NCI-H774 (cell line): ENCODE data around the gene NDUFB11.

Source experiments
- DNase-seq: peaks from one replicate; lab custom pipeline; 2025; lab: John Stamatoyannopoulos, UW

The NDUFB11 gene

DNA sequence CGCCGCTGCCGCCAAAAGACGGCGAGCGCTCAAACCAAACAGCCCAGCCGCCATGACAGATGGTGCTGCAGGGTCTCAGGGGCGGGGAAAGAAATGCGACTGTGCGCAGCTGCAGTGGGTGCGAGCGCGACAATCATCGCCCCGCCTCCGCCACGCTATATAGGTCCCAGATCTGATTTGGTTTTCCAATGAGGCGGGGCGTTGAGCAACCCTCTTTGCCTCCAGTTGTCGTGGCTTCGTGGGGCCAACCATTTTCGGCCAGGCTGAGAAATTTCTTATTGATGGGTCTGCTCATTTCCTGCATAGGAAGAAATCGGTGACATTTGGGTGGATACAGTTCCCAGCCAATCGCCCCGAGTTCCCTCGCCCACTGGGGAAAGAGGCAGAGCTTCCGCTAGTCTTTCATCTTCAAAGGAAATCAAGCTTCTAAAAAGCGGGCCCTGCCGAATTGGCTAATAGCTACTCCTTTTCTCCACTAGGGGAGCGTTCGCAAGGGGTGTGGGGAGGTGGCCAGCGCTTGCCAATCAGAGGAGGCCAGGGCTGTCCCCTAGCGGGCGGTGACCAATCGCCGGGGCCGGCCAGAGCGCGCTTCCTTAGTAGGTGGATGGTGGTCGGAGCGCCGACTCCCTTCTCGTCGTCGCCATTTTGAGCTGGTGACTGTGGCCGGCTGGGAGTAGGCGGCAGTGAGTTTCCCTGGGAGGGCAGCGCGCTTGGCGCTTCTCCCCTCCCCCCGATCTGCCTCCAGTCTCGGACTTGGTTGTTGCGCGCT is at the start of gene NDUFB11, which contains the start of gene RBM10:
TSS of gene NDUFB11 (minus strand) at position 77 of the 769 bp plus-strand sequence. CDS start at position 54, 23 bp downstream.
TSS of gene RBM10 (plus strand) at position 596 of the 769 bp plus-strand sequence. CDS start 2,261 bp downstream, outside the sequence.
- DNase-seq: peak; percentile 84

DNA sequence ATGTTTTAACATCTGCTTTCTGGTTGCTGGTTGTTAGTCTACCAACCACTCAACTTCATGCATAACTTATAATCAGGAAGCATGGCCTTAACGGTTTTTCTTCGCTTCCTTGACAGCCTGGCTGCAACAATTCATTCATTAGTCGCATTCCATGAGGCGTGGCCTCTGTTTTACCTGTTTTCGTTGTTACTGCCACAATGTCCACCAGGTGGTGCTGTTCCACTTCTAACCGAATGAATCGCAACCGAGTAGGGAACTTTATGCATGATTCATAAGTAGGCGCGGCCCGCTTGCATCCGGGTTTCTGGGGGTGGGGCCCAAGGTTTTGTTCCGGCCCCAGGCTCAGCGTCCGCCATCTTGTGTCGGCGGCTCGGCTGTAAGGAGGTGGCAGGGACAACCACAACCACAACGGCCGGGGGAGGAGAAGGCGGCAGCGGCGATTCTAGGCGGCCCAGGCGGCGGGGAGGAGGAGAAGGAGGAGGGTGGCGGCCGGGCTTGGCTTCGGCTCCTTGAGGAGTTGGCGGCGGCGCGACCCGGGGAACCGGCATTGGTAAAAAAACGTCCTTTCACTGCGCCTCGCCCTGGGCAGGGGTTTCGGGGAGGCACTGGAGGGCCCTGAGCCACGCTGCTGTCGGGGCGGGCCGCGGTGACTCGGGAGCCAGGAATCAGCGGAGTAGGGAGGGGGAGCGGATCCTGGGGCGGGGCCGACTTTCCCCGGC is 49.1 kb upstream of the NDUFB11 start, which contains the start of gene UBA1:
TSS of gene UBA1 (plus strand) at position 355 of the 719 bp plus-strand sequence. CDS start 4,974 bp downstream, outside the sequence.
- DNase-seq: peak; percentile 86

GRCh38 chrX:47191806-47192401 is 47.4 kb upstream of the NDUFB11 start:
- DNase-seq: no peak

GRCh38 chrX:47191331-47191730 is 46.8 kb upstream of the NDUFB11 start:
- peak; percentile 1 for DNase-seq

DNA sequence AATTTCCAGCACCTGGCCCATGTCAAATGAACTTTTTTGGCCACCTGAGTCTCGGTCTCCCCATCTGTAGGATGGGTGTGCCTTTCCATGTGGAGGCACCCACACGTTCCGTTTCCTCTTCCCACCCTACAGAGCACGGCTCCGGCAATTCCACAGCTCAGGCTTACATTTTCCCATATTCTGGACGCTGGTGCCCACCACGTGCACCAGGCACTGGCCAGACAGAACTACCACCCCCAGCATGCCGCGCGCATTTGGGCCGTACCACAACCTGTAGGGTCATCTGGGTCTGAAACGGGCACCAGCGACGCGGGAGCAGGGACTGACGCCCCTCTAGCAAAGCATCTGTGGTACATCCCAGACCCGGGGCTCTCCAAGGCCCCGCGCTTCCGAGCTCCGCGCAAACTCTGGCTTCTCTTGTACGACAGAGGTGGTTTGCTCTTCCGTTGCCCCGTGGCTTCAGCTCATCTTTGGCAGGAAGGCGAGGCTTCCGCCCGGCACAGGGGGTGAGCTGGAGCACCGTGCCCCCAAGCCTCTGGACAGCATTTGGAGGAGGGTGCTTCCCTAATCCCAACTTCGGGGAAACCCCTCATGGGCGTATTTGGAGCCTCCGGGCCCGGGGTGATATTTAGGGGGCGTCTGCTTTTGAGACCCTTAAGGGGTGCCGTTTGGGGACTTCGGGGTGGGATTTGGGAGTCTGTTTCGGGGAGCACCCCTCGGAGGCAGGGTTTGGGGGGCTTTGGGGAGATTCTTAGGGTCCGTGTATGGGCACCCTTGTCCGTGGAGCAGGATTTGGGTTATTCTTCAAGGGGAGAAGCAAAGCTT is 46.2 kb upstream of the NDUFB11 start:
- peak; percentile 79 for DNase-seq

DNA sequence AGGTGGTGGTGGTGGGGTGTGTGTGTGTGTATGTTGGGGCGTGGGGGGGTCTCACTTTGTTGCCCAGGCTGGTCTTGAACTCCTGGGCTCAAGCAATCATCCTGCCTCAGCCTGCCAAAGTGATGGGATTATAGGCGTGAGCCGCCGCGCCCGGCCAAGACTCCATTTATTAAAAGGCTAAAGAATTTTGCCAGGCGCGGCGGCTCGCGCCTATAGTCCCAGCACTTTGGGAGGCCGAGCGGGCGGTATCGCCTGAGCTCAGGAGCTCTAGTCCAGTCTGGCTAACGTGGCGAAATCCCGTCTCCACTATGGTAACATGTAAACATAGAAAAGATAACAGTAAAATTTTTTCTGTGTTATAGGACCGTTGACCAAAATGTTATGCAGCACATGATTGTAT is 45.4 kb upstream of the NDUFB11 start:
- no peak for DNase-seq

- DNase-seq: no peak
Measured at GRCh38 chrX:47187106-47187677, 42.7 kb upstream of the NDUFB11 start.

DNA sequence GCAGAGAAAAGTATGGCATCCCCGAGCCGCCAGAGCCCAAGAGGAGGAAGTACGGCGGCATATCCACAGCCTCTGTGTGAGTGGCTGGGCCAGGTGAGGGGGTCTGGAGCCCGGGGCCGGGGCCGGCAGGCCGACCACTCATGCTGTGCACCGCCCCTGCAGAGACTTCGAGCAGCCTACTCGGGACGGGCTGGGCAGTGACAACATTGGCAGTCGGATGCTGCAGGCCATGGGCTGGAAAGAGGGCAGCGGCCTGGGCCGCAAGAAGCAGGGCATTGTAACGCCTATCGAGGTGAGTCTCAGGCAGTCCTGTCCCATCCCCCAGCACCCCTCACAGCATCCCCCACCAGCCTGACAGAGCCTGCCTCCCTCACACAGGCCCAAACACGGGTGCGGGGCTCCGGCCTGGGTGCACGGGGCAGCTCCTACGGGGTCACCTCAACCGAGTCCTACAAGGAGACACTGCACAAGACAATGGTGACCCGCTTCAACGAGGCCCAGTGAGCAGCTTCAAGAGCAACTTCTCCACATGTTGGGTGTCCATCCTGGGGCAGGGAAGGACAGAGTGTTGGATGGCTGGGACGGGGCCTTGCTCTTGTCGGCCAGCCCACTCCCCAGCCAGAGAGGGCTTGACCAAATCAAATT is 41.7 kb upstream of the NDUFB11 start:
- DNase-seq: no peak

DNA sequence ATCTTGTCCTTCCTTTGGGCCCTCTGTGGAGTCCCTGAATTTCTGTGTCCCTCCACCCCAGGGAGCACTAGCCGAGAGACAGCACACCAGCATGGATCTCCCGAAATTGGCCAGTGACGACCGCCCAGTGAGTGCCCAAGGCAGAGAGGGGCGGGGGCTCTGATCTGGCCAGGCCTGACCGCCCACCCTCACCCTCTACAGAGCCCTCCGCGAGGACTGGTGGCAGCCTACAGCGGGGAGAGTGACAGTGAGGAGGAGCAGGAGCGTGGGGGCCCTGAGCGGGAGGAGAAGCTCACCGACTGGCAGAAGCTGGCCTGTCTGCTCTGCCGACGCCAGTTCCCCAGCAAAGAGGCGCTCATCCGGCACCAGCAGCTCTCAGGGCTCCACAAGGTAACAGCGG is 40.7 kb upstream of the NDUFB11 start:
- DNase-seq: no peak

GRCh38 chrX:47184486-47184885 is 40.0 kb upstream of the NDUFB11 start:
- DNase-seq: no peak

DNA sequence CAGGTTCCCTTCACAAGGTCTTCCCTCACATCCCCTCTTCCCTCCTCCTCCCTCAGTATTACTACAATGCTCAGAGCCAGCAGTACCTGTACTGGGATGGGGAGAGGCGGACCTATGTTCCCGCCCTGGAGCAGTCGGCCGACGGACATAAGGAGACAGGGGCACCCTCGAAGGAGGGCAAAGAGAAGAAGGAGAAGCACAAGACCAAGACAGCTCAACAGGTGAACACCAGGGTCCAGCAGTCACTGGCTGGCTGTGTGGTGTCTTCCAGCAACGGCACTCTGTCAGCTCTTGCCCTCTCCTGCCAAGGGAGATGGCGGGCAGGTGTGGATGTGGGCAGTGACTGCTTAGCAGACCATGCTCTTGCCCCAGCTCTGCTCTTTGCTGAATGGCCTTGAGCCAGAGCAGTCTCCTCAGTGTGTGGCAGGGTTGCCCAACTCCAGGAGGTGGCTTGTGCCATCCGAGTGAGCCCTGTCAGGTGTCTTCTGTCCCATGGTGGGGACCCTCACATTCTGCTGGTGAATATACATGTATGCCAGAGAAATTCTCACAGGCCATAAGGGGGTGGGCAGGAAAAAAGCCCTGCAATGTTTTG is 37.7 kb upstream of the NDUFB11 start:
- DNase-seq: no peak

GRCh38 chrX:47181301-47181700 is 36.8 kb upstream of the NDUFB11 start:
- DNase-seq: no peak

- DNase-seq: no peak
Measured at GRCh38 chrX:47180346-47180745, 35.8 kb upstream of the NDUFB11 start.

DNA sequence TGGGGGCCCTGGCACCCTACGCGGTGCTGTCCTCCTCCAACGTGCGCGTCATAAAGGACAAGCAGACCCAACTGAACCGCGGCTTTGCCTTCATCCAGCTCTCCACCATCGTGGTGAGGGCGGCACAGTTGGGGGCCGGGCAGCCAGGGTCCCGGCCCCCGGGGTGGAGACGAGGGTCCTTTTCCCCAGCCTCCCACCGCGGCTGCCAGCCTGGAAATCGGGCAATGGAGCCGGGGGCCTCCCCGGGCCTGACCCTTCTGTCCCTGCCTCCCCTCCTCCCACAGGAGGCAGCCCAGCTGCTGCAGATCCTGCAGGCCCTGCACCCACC is 35.4 kb upstream of the NDUFB11 start:
- DNase-seq: no peak

DNA sequence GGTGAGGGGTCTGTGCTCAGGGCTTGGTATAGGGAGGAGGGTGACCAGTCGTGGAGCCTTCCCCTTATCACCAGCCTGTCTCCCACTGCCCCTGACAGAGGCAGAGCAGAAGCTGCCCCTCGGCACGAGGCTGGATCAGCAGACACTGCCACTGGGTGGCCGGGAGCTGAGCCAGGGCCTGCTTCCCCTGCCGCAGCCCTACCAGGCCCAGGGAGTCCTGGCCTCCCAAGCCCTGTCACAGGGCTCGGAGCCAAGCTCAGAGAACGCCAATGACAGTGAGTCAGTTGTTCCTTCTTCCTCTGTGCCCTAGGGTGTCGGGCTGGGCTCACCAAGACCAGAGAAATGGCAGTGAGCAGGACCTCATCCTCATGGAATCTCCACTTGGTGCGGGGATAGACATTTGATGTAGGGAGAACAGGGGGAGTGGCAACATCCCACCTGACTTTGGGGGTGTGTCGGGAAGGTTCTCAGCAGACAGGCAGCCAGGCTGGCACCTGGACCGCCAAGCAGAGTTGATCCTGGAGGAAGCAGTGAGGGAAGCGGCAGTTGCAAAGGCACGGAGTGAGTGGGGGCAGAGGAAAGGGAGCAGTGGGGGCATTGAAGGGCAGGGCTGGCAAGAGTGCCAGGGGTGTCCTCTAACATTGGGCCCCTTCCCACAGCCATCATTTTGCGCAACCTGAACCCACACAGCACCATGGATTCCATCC is 34.9 kb upstream of the NDUFB11 start:
- no peak for DNase-seq

GRCh38 chrX:47178337-47178736 is 33.8 kb upstream of the NDUFB11 start:
- no peak for DNase-seq

DNA sequence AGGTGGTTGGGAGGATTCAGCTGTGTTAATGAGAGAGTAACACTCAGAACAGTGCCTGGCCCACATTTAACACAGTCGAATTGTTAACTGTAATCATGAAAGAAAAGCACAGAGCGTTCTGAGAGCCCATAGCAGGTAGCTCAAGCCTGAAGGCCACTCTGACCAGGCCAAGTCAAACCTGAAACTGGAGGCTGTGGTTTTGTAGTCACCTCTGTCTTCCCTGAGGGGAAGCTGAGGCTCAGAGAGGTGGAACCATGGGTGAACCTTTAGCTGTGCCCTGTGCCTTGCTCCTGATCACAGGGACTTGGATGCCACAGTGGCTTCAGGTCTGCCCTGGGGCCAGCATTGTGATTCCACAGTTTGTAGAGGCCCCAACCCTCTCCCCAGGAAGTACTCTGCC is 32.6 kb upstream of the NDUFB11 start:
- DNase-seq: no peak

GRCh38 chrX:47176101-47176740 is 31.7 kb upstream of the NDUFB11 start:
- DNase-seq: no peak

- no peak for DNase-seq
Measured at GRCh38 chrX:47175588-47175980, 31.1 kb upstream of the NDUFB11 start.
